Measurements from ENCODE around the gene SPTBN5. TPM values are rescaled to one million over a fixed set of nuclear protein-coding genes. Genes with fewer than 3 reads are reported as not detected.

SPTBN5 gene
- total RNA-seq, 1 donor from 2014 or later: 1.7 TPM

DNA sequence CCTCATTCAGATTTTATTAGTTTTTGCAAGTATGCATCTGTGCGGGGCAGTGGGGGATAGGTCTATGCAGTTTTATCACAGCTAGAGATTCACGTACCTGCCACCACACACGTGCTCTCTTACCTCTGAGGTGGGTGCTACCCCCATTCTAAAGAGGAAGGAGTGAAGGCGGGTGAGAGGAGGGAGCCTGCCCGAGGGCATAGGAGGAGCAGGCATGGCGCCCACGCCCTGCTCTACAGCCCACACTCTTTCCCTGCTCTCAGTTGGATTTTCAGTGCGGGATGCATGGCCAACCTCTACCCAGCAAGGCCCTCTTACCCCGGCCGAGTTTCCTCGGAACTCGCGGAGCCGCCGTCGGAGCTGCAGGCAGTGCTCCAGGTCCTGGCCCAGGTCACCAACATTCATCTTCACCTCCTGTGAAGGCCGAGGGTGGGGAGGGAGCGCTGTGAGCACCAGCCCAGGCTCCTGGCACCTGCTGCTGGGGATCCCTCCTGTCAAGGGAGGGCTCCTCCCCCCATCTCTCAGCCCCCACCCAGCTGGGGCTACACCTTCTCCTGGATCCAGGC, 28.3 kb downstream of the SPTBN5 start:
- DNase-seq: no peak

DNA sequence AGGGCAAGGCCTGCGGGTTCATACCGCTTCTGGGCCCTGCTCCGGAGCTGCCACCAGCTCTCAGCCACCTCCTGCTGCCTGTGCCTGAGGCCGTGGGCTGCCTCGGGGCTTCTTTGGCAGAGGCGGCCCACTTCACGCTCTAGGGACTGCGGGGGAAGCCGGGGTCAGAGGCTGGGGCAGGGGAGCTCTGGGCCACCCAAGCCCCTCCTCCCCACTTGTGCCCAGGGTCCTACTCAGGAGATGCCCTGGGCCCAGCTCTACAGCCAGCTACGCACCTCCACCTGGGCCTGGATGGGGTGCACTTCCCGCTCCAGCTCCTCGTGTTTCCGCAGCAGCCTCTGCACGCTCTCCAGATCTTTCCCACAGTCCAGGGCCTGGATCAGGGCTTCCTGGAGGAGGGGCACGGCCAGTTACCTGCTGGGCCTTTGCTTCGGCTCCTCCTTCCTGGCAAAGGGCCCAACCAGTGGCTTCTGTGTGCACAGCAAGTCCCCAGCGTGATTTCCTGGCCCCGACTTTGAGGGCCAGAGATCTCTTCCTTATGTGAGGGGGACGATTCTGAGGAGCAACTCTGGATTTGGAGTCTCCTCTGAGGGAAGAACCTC, 31.2 kb downstream of the SPTBN5 start:
- no peak for DNase-seq

DNA sequence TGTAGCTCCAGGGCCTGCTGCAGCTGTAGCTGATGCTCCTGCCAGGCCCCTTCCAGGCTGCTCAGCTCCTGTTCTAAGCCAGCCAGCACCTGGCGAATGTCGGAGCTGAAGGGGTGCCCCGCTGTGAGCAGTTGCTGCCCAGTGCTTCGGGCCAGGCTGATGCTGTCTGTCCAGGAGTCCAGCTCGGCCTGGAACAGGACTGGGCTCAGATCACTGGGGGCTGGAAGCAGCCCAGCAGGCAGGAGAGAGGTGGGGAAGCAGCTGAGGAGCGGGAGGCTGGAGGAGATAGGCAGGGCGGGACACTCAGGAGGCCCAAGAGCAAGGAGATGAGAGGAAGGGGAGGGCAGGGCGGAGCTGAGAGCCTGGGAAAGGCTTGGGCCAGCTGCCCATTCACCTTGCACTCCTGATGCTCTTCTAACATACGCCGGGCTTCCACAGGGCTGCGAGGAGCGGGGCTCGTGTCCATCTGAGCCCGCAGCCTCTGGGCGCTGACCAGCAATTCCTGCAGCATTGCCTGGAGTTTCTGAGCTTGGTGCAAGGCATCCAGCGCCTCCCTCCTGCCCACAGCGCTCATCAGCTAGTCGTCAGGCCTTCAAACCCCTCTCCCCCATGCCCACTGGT, 32.0 kb downstream of the SPTBN5 start:
- no peak for DNase-seq

DNA sequence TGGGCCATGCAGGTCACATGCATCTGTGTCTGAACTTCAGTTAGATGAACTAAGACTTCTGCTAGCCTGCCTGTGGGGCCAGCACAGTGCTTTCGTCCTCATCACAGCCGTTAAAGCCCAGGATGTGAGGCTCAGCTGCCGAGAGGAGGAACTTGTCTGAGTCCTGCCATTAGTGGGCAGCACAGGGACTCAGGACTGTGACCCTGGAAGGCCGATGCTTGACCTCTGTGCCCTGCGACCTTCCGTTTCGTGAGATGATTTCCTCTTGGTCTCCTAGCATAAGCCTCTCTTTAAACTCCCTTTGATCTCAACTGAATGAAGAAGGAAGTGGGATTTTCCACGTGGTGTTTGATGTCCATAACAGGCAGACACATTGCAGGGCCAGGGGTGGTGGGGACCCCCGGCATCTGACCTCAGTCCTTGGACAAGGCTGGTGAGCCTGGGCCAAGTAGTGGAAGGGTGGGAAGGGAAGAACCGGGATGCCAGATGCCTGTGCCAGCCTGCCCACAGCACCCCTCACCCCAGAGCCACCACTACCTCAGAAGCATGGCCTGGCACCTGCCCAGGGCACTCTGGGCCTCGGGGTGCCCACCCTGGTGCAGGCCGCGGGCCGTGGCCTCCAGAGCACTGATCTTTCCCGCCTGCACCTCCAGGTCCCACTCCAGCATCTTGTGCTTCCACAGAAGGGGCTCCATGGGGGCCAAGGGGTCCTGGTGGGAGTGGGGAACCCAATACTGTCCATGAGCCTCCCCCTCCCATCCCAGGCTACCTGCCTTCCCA, 33.6 kb downstream of the SPTBN5 start:
- DNase-seq: no peak

DNA sequence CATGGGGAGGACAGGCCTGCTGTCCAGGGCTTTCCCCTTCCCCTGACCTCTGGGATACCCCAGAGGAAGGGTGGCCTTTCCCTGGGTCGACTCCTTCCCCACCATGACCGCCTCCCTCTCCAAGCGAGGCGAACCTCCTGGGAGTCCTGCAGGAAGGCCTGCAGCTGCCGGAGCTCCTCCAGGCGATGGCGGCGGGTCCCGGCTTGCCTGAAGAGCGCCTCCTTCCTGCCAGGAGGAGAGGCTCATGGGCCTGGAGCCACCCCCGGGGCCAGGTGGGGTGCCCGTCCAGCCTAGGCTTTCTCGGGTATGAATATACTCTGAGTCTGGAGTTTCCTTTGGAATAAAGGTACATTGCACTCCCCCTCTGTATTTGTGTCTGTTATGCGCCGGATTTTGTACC, 35.1 kb downstream of the SPTBN5 start:
- no peak for DNase-seq

- no peak for DNase-seq
These were observed 36.5 kb downstream of the SPTBN5 start for GRCh38 chr15:41857316-41857715.

DNA sequence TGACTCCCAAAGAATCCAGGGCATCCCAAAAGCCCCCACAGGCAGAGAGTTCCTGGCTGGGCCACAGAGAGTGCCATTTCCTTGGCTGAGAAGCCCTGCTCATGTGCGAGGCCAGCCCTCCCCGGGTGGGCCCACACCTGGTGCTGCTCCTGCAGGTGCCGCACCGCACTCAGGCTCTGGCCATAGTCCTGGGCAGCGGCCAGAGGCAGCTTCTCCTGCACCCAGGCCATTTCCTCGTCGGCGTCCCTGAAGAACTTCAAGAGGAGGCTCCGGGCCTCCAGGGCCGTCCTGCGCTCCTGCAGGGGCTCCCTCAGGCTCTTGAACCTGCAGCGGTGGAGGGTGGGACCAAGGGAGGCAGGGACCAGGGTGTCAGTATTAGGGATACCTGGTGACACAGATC, 37.1 kb downstream of the SPTBN5 start:
- no peak for DNase-seq

DNA sequence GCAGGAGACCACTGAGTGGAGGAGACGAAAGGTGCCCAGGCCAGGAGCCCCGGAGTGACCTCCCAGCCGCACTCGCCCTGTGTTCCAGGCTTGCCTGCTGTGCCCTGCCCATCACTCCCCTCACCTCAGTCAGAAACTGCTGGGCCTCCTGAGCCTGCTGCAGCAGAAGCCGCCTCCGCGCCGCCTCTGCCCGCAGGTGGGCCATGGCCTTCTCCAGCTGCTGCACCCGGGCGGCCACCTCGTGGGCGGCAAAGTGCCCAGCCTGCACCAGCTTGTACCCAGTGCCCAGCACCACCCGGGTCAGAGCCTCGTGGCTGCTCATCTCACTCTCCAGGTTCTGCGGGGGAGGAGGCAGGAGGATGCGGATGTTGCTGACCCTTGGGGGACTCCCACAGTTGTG, 37.6 kb downstream of the SPTBN5 start:
- no peak for DNase-seq

GRCh38 chr15:41855261-41855961, 38.4 kb downstream of the SPTBN5 start:
- DNase-seq: no peak

DNA sequence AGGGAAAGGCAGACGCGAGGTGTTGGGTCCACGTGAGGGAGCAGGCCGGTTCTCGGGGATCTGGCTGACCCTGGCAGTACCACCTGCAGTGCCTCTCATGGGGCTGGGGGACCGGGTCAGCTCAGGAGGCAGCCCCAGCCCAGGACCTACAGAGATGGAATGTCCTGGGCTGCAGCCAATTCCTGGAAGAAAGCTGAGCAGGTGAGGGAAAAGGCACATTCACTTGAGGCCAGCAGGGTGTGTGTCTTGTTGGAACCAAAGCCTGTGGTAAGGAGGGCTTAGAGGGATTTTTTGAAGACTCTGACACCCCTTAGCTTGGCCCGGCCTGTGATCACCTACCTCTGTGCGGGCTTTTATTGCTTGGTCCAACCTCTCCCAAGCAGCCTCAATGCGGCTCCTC, 39.4 kb downstream of the SPTBN5 start:
- DNase-seq: no peak

DNA sequence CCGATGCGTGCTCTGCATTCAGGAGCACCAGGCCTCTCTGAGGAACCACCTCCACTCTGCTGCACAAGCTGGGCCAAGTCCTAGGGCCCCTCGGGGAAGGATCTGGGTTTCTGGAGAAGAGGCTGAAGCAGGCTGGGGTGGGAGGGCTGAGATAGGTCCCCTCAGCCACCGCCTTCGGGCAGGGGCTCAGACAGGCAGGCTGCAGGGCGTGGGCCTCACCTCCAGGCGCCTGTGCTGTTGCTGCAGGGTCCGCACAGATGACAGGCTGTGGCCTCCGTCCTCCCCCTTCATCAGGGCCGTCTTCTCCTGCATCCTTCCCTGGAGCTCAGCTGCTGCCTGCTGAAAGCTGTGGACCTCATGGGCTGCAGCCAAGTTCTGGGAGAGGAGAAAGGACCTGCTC, 40.0 kb downstream of the SPTBN5 start:
- DNase-seq: no peak

- DNase-seq: no peak
These were observed 40.9 kb downstream of the SPTBN5 start for GRCh38 chr15:41852736-41853590.

DNA sequence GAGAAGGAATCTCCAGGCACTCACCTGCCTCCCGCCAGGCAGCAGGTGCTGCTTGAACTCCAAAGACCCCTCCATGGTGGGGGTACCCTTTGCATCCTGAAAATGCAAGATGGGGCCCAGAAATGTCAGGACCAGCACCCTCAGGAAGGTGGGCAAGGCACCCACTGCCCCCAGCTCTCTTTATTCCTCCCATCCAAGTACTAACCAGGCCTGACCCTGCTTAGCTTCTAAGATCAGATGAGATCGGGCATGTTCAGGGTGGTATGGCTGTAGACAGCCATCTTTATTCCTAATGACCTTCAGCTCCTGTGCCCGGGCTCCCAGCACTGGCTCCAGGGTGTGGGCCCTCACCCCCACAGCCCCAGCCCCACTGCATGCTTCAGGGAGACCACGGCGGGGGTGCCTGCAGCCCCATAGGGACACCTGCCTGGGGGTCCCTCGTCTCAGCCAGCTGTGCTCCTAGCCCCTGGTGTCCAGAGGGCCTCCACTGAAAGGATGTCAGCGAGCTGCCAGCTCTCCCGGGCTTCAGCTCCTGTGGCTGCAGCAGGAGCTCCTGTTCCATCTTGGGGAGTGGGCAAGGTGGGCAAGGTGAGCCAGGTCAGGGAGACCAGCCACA, 42.0 kb downstream of the SPTBN5 start:
- DNase-seq: no peak

DNA sequence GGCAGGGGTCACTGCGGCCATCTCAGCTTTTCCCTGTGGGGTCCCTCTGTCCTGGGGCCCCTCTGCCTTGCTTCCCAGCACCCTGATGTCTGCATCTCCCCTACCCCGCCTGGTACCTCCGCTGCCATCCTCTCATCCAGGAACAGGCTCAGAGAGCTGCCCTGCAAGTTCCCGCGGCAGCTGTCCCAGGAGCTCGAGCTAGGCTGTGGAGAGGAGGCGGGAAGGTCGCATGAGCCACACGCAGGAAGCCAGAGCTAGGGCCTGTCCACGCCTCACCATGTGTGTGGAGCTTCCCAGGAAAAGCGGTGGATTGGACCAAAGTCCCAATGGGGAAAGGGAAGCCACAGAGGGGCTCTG, 42.7 kb downstream of the SPTBN5 start:
- no peak for DNase-seq

DNA sequence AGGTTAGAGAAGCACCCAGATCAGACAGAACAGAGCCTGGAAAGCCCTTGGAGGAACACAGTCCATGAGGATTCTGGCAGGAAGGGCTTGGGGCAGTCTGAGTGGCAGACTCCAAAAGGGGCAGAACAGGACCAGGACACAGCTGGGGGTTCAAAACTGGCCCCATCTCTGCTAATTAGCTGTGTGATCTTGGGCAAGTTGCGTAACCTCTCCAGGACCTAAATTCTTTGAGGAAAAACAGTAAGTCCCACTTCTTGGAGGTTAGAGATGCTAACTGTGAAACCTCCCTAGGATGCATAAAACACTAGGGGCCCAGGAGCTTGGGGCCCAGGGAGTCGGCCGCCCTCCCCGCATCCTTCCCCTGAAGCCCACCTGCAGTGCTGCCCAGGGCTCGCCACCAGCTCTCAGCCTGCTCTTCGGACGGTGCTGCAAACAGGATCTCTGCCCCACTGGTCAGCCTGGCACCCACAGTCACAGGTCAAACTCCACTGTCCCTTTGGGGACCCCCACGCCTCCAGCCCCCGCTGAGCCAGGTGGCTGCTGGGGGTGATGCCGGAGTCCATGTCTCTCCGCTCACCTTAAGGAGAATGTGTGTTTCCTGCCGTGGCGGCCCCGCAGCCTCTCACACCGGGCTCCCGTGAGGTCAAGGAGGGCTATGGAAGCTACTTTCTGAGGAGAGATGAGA, 43.2 kb downstream of the SPTBN5 start:
- DNase-seq: no peak

DNA sequence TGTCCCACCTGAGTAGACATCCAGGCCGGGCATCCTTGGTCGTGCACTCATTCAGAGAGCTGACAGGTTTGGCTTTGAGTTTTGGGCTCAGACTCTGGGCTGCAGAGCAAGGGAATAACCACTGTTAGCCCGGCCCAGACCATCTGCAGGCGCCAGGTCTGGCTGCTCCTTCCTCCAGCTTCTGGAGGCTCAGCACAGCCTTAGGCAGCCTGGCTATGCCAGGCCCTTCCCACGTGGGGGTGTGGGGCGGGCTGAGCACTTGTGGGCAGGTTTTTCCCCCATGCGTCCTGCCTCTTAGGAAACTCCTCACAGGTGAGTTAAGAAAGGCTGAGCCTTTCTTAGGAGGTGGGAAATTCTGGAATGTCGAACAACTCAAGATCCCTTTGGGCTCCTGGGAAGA, 44.0 kb downstream of the SPTBN5 start:
- DNase-seq: no peak

DNA sequence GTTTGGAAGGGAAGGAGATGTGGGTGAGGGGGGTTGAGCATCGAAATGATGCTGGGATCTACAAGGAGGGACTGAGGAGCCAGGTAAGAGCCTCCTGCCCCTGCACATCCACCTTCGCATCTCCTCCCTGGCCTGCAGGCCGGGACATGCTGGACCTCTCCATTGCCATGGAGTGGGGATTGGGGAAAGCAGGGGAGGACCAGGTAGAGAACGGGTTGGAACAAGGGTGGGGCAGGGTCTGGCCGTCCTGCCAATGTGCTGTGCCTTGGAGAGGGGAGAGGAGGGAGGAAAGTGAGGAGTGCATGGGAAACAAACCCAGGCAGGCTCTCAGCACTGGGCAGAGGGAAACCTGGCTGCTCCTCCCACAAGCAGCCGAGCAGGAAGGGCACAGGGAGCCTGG, 44.6 kb downstream of the SPTBN5 start:
- DNase-seq: no peak

DNA sequence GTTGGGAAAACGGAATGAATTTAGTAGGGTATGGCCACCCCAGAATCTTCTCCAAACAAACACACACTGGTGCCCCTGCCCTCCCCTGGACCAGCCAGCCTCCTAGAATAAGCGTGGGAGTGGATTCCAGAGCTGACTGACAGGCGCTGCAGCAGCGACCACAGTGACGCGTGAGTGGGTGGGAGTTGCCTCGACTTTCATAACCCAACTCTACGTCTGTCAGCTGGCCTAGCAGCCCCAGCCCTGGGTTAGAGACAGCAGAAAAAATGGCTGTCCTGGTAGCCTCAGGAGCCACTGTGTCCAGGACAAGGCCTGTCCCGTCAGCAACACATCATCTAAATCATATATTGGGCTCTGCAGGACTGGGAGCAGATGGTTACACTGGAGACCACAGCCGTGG, 45.2 kb downstream of the SPTBN5 start:
- DNase-seq: no peak

DNA sequence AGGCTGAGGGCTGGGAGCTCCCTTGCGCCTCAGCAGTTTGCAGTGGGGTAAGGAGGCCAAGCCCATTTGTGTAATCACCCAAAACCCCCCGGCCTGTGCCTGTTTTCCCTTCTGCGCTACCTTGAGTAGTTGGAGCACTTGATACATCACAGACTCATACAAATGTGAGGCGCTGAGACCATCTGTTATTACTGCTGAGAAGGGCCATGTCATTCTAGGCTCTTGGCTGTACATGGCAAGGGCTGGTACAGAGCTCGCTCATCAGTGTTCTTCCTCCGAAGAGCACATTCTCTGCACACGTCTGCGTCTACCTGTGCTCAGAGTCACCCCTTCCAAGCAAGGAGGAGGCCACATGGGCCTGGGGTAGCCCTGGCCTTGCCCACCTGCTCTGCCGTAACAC, 45.9 kb downstream of the SPTBN5 start:
- DNase-seq: no peak

DNA sequence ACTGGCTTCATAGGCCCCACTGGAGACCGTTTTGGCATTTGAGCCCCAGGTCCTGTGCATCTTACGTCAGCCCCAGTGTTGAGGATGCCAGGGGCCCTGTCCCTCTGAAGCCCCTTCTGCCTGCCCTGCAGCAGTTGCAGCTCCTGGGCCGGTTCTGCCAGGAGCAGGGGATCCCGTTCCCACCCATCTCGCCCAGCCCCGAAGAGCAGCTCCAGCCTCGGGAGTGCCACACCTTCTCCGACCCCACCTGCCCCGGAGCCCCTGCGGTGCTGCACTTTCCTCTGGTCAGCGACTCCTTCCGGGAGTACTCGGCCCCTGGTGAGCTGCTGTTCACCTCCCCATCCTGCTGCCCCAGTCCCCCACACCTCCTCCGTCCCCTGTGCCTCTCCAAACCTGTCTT, 46.6 kb downstream of the SPTBN5 start:
- no peak for DNase-seq

- no peak for DNase-seq
These were observed 49.0 kb downstream of the SPTBN5 start for GRCh38 chr15:41844814-41845213.

All from skin of body (tissue), 2 donors.